Measurements from ENCODE around the gene CREB3L2.
"Not testable (repeated sequence)": the region's sequence is repeated elsewhere in the genome, so short reads cannot be mapped to it uniquely, and the experiment has no call there.

CREB3L2 gene

DNA sequence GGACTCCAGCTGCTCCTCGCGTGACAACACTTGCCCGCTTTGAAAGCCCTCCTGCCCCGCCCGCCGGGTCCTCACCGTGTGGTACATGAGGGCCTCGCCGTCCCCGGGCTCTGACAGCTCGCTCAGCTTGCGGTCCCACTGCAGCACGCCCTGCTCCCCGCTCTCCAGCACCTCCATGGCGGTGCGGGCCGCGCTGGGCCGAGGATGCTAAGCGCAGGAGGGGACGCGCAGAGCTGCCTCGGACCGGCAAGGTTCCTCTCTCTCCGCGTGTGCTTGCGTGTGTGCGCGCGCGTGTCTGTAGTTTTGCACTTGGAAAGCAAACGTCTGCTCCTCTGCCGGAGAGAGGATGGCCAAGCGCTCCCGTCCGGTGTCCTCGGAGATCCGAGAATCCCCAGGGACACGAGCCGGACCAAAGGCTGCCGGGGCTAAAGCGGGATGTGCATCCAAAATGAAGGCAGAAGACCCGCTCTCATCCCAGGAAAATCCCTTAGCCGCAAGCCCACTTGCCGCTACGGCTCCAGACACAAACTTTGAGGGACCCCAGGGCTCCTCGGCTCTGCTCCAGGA is at the start of gene CREB3L2:
TSS of gene CREB3L2 (minus strand) at position 558 of the 567 bp plus-strand sequence. CDS start at position 177, 381 bp downstream.
- peak within 1 kb of the TSS; percentile 27 to 95 (median 88) for H3K27ac ChIP-seq
- H3K4me3 ChIP-seq: peak within 1 kb of the TSS; percentile 62 to 97 (median 83)

- H3K4me3 ChIP-seq: no peak overlapping the region
- H3K27ac ChIP-seq: no peak overlapping the region
Observed at GRCh38 chr7:138049505-138050116, 47.7 kb upstream of the CREB3L2 start.

- no peak overlapping the region for H3K27ac ChIP-seq
Observed at GRCh38 chr7:138047907-138048306, 46.0 kb upstream of the CREB3L2 start.

GRCh38 chr7:138044897-138045296 is 43.0 kb upstream of the CREB3L2 start:
- no peak overlapping the region for H3K27ac ChIP-seq
- no peak overlapping the region for H3K4me3 ChIP-seq

More at GRCh38 chr7:138047907-138048306, 46.0 kb upstream of the CREB3L2 start:
- H3K4me3 ChIP-seq: no peak overlapping the region

GRCh38 chr7:138040063-138040462 is 38.2 kb upstream of the CREB3L2 start:
- H3K27ac ChIP-seq, H3K4me3 ChIP-seq: not testable (repeated sequence)

- Histone ChIP-seq H3K27ac (no peak overlapping the region), H3K4me3 (no peak overlapping the region)
Observed at GRCh38 chr7:138036135-138036534, 34.2 kb upstream of the CREB3L2 start.

- Histone ChIP-seq H3K4me3 (no peak overlapping the region), H3K27ac (no peak overlapping the region)
Observed at GRCh38 chr7:138033241-138033640, 31.4 kb upstream of the CREB3L2 start.

DNA sequence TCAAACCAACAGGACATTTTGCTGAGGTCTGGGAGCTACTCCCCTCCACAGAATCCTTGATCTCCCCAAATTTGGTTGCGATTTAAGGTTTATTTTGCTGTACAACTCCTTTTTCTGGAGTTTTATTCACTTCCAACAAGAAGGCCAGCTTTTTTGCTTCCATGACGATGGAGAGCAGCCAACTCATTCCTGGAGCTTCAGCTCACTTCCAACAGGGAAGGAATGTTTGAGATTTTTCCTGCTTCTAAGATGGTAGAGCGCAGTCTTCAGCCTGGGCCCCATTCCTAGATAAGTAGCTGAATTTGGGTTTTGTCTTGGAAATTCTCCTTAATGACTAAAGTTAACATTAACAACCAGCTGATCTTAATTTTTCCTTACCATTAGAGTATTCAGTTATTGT is 30.9 kb upstream of the CREB3L2 start:
- Histone ChIP-seq H3K4me3 (no peak overlapping the region), H3K27ac (no peak overlapping the region)

GRCh38 chr7:138032186-138032585 is 30.3 kb upstream of the CREB3L2 start:
- H3K27ac ChIP-seq: no peak overlapping the region
- H3K4me3 ChIP-seq: no peak overlapping the region

- H3K4me3 ChIP-seq: no peak overlapping the region
- H3K27ac ChIP-seq: peak overlapping the region in 1 of 21 experiments; percentile 19
Observed at GRCh38 chr7:138030679-138031351, 28.9 kb upstream of the CREB3L2 start.

DNA sequence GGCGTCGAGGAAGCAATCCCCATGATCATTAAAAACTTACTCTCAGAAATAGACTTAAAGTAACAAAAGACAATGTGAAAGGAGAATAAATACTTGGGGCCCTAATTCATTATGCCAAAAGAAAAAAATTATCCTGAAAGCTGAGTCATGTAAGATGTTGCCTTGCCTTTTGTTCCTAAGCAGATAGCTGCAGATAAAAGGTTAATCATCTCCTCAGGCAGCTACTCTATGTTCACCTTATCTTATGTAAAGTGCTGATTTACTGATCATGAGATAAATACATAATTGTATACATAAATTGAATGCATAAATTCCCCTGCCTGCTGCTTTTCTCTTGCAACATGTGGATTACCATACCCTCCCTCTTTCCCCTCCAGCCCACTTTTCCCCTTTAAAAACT is 28.1 kb upstream of the CREB3L2 start:
- H3K4me3 ChIP-seq: no peak overlapping the region
- H3K27ac ChIP-seq: no peak overlapping the region

DNA sequence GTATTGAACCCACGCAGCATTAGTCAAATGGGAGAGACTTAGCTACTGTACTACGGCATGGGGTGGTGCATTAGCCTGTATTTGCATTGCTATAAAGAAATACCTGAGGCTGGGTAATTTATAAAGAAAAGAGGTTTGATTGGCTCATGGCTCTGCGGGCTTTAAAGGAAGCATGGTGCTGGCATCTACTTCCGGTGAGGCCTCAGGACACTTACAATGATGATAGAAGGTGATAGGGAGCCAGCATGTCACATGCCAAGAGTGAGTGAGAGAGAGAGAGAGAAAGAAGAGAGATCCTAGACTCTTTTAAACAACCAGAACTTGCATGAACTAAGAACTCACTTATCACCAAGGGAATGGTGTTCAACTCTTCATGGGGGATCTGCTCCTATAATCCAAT is 27.2 kb upstream of the CREB3L2 start:
- Histone ChIP-seq H3K4me3 (no peak overlapping the region), H3K27ac (no peak overlapping the region)

DNA sequence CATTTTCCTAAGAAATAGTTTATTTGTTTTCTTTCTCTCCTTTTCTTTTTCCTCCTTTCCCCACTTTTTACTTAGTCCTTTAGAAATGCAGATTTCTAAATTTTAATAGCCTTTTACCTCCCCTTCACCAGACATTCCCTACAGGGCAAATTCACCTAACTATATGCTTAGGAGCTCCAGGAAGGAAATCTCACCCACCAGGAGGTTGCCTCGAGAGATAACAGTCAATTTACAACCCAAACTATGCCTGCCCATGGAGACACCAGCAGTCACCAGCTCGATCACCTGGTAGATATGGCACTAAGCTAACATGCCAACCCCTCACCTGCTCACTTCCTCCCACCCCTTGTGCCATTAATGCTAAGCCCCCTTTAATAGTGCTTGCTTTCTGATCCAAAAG is 25.2 kb upstream of the CREB3L2 start:
- Histone ChIP-seq H3K27ac (no peak overlapping the region), H3K4me3 (no peak overlapping the region)

- Histone ChIP-seq H3K27ac (no peak overlapping the region), H3K4me3 (no peak overlapping the region)
Observed at GRCh38 chr7:138025215-138026186, 23.6 kb upstream of the CREB3L2 start.

- Histone ChIP-seq H3K27ac (no peak overlapping the region), H3K4me3 (no peak overlapping the region)
Observed at GRCh38 chr7:138024765-138025164, 22.9 kb upstream of the CREB3L2 start.

DNA sequence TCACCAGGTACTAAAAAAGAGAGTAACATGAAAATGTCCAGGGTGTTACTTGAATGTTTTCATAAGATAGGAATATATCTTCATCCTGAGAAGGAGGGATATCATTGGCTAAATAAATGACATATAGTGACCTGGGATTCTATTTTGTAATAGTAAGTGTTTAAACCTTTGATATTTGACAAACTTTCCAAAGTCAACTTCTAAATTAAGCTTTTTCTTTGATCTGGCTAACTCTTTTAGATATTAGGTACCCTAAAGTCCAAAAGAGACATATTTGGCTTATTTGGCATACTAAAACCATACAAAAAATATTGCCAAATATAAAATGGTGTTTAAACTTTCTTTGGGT is 22.4 kb upstream of the CREB3L2 start:
- no peak overlapping the region for H3K4me3 ChIP-seq

GRCh38 chr7:138023618-138024342 is 21.9 kb upstream of the CREB3L2 start:
- H3K4me3 ChIP-seq: no peak overlapping the region
- no peak overlapping the region for H3K27ac ChIP-seq

More for the DNA sequence above, 22.4 kb upstream of the CREB3L2 start:
- no peak overlapping the region for H3K27ac ChIP-seq

GRCh38 chr7:138021889-138022288 is 20.0 kb upstream of the CREB3L2 start:
- Histone ChIP-seq H3K27ac (no peak overlapping the region), H3K4me3 (no peak overlapping the region)

DNA sequence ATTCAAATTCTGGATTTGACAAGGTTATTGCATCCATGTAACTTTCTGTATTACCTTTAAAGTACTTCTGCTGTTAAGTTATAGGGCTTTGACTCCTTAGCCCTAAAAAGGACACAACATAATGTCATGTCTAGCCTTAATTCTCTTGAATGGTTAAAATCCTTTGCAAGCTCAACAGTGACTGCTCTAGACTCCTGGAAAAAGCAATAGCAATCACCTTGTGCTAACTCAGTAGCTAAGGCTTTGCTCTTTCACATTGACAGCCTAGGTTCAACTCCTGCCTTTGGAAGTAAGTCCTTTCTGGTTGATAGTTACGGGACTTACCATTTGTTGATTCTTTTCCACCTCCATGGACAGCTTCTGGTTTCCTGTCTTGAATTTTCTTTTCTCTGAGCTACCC is 16.1 kb upstream of the CREB3L2 start:
- H3K27ac ChIP-seq: no peak overlapping the region

GRCh38 chr7:138015096-138015495 is 13.2 kb upstream of the CREB3L2 start:
- no peak overlapping the region for H3K4me3 ChIP-seq
- no peak overlapping the region for H3K27ac ChIP-seq

More for the DNA sequence above, 16.1 kb upstream of the CREB3L2 start:
- no peak overlapping the region for H3K4me3 ChIP-seq

All from skin epidermis (tissue), 12 donors.